ENCODE measurements around the gene L3MBTL4. TPM values are rescaled to one million over a fixed set of nuclear protein-coding genes. Genes with fewer than 3 reads are reported as not detected.

The L3MBTL4 gene
- total RNA-seq, 4 donors from 2014 or later = 6.0 to 14.8 (median 10.0) TPM

DNA sequence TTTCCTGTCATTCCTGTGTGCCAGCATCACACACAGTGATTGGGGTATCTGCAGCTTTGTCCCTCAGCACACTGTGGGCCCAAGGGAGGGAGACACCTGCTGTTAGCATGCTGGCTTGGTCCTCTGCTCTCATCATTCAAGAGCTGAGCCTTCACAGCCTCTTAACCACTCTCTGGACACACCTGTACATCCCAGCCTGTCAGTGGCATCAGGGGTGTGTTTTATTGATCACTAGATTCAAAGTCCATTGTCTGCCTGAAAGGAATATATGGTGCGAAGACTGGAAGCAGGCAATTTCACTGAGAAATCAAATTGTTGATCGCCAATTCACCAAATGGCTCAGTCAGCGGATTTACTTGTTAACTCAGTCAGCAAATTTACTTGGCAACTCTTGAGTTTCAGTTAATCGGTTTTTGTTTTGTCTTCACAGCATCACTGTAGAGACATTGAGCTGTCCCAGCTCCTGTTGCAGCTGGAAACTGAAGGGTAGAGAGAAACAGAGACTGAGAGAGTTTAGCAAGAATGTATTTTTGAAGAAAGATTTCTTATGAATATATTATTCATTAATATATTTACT is 463.1 kb downstream of the L3MBTL4 start:
- TF ChIP-seq, protein P1, sequence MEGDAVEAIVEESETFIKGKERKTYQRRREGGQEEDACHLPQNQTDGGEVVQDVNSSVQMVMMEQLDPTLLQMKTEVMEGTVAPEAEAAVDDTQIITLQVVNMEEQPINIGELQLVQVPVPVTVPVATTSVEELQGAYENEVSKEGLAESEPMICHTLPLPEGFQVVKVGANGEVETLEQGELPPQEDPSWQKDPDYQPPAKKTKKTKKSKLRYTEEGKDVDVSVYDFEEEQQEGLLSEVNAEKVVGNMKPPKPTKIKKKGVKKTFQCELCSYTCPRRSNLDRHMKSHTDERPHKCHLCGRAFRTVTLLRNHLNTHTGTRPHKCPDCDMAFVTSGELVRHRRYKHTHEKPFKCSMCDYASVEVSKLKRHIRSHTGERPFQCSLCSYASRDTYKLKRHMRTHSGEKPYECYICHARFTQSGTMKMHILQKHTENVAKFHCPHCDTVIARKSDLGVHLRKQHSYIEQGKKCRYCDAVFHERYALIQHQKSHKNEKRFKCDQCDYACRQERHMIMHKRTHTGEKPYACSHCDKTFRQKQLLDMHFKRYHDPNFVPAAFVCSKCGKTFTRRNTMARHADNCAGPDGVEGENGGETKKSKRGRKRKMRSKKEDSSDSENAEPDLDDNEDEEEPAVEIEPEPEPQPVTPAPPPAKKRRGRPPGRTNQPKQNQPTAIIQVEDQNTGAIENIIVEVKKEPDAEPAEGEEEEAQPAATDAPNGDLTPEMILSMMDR (IDR thresholded peaks at IDR 0.05; ENCODE audit: low read depth) = no peak

DNA sequence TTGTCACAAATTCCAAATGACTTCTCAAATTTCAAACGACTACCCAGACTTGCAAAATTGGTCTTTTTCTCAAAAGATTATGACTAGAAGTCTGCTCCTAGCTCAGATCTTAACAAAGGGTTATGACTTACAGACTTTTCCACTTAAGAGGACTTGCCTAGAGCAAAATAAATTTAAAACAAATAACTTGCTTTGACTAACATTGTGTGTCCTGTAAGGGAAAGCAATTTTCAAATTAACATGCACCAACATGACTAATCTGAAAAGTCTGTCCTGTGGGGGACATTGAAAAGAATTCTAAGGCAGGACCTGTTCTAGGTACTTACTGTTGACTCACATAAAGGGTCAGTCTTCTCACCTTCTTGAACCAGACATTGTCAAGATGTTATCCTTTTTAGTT is 465.9 kb downstream of the L3MBTL4 start:
- TF ChIP-seq, protein P1 (IDR thresholded peaks at IDR 0.05; ENCODE audit: low read depth) = no peak

DNA sequence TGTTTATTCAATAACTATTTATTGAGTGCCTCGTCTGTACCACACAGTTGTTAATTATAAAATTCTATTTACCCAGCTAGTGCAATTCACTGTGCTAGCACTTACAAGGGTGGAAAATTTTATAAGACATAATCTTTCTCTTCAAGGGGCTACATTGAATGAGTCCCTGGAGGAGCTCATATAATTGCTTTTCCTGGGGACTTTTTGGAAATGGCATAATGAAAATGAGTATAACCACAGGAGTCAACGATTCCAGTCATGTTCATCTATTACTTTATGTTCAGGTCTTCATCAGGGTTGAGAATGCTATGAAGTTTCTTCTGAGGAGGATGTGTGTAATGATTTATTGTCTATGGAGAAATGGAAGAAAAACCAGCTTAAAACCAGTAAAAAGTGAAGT is 466.5 kb downstream of the L3MBTL4 start:
- TF ChIP-seq, protein P1 (IDR thresholded peaks at IDR 0.05; ENCODE audit: low read depth) = no peak

DNA sequence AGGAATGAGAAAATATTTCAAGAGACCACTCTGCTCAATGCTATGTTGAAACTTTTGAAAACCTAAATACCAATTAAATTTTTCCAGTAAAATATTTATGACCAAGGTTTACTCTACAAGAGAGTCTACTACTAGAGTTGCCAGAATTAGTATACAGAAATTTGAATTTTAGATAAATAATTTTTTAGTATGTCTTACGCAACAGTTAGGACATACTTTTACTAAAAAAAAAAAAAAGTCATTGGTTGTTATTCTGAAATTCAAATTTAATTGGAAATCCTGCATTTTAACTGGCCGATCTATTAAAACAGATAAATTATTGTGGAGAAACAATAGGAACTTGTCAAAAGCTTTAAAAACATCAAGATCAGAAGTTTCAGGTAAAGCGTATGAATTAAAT is 470.3 kb downstream of the L3MBTL4 start:
- TF ChIP-seq, protein P1 (IDR thresholded peaks at IDR 0.05; ENCODE audit: low read depth) = no peak

DNA sequence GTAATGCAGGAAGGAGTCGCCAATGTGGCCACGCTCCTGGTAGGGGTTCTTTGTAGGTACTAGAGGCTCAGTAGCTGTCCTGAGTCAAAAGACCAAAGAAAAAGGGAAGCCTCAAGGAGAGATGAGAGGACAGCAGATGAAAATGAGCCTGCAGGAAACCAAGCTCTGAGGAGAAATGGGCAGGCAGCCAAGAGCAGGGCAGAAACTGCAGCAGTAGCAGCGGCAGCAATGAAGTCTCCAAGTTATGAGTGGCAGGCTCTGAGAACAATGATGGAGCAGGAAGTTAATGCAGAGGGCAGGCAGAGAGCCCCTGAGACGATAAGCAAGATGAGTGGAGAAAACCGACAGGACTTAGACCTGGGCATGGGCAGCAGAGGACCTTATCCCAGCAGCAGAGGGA is 471.2 kb downstream of the L3MBTL4 start:
- TF ChIP-seq, protein P1 (IDR thresholded peaks at IDR 0.05; ENCODE audit: low read depth) = no peak

DNA sequence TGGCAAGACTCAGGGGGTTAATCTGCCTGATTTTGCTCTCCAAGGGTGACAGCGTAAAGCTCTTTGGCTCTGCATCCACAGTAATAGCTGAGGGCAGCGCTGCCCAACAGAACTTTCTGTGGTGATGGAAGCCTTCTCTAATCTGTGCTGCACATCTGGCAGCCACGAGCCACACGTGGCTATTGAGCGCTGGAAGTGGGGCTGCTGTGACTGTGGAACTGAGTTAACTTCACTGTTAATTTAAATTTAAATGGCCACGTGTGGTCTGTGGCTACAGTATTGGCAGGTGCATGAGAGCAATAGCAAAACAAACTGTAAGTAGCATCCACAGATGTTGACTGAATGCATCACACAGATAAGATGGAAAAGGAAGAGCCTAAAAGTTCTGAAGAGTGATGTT is 472.1 kb downstream of the L3MBTL4 start:
- TF ChIP-seq, protein P1 (IDR thresholded peaks at IDR 0.05; ENCODE audit: low read depth) = no peak

DNA sequence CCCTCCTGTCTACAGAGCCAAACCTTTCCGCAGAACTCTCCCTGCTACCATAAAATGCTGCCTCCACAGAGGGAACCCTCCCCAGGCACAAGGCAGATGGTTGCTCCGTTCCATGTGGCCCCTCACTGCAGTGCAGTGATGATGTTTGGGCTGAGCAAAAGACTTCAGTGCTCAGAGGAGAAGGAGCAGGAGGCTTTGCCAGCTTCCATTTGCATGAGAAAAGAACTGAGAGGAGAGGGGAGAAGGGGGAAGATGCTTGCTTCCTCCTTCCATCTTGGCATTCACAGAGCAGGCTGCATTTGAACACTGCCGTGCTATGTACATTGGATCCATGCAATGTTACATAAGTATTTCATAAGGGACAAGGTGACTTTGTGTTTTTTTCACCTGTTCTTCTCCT is 472.8 kb downstream of the L3MBTL4 start:
- TF ChIP-seq, protein P1 (IDR thresholded peaks at IDR 0.05; ENCODE audit: low read depth) = no peak

Measured in subcutaneous adipose tissue (tissue), 4 donors.